Activated CD4-positive, alpha-beta T cell treated with anti-CD3 and anti-CD28 coated beads for 4 hours (primary cell): ENCODE measurements around the gene NREP.

Source experiments
- DNase-seq, 2 donors: peaks; one replicate each; pipeline ENCODE4 v3.0.0-alpha.2; 2020

NREP gene

GRCh38 chr5:111764019-111764418 lies 7.0 kb upstream of the NREP start:
- DNase-seq, result no peak

GRCh38 chr5:111762895-111763294 lies 5.9 kb upstream of the NREP start:
- DNase-seq, result no peak

GRCh38 chr5:111758284-111758628 lies 1.3 kb upstream of the NREP start:
- no peak for DNase-seq

- peak; percentile 72 for DNase-seq
Measured at GRCh38 chr5:111757355-111758283, 625 bp upstream of the NREP start.

GRCh38 chr5:111755942-111756381 lies 1.0 kb downstream of the NREP start:
- no peak for DNase-seq

- no peak for DNase-seq
Measured at GRCh38 chr5:111755345-111755941, 1.6 kb downstream of the NREP start.

GRCh38 chr5:111753884-111754589 lies 3.0 kb downstream of the NREP start:
- no peak for DNase-seq

- DNase-seq, result no peak
Measured at GRCh38 chr5:111752426-111752965, 4.5 kb downstream of the NREP start.

GRCh38 chr5:111749303-111750026 lies 7.5 kb downstream of the NREP start:
- no peak for DNase-seq

GRCh38 chr5:111748304-111748763 lies 8.7 kb downstream of the NREP start:
- DNase-seq, result no peak

GRCh38 chr5:111747337-111747736 lies 9.7 kb downstream of the NREP start:
- DNase-seq, result no peak

- DNase-seq, result no peak
Measured at GRCh38 chr5:111746791-111747190, 10.2 kb downstream of the NREP start.

- DNase-seq, result no peak
Measured at GRCh38 chr5:111745075-111745739, 11.8 kb downstream of the NREP start.

- DNase-seq, result no peak
Measured at GRCh38 chr5:111744455-111744854, 12.5 kb downstream of the NREP start.

GRCh38 chr5:111743988-111744387 lies 13.0 kb downstream of the NREP start:
- DNase-seq, result no peak

GRCh38 chr5:111743512-111743911 lies 13.5 kb downstream of the NREP start:
- no peak for DNase-seq

- no peak for DNase-seq
Measured at GRCh38 chr5:111742177-111742994, 14.6 kb downstream of the NREP start.

GRCh38 chr5:111741278-111741677 lies 15.7 kb downstream of the NREP start:
- no peak for DNase-seq

GRCh38 chr5:111739416-111739815 lies 17.6 kb downstream of the NREP start:
- no peak for DNase-seq

GRCh38 chr5:111738118-111738517 lies 18.9 kb downstream of the NREP start:
- DNase-seq, result no peak

- DNase-seq, result no peak
Measured at GRCh38 chr5:111737716-111738115, 19.3 kb downstream of the NREP start.
